ENCODE data around the gene RARB.

RARB gene

DNA sequence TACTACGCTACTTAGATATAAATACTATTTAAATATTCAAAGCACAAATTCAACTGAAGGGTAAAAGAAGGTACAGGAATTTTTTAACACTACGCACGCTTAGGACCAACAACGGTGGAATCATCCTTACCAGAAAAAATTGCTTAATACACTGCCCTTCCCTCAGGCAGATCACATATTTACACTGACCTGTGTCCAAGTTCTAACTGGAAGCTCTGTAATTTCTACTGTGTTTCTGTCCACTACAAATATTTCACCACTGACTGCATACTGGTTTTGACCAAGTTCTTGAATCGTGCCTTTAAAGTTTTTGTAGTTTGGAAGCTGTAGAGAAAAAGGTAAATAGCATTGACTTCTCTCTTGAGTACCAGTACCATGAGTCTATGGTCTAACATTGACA lies 192.4 kb downstream of the RARB start:
- Histone ChIP-seq H3K9me3 (ENCODE audit: insufficient read depth, low read length) (no peaks in the 10 kb centered on the region), H2AFZ (ENCODE audit: low read depth, low read length) (no peak overlapping the region), H3K4me1 (ENCODE audit: low read length) (no peaks in the 10 kb centered on the region), H3K79me2 (ENCODE audit: low read length) (no peaks in the 10 kb centered on the region), H3K4me3 (ENCODE audit: low read length) (no peak overlapping the region), H4K20me1 (ENCODE audit: insufficient read depth, low read length) (no peaks in the 10 kb centered on the region), H3K27me3 (ENCODE audit: low read depth, low read length) (no peaks in the 10 kb centered on the region), H3K36me3 (replicated peaks; ENCODE audit: low read depth, low read length) (peaks cover 36% of the 10 kb centered on the region), H3K27ac (ENCODE audit: low read length) (no peak overlapping the region), H3K4me2 (ENCODE audit: low read length) (no peak overlapping the region), H3K9ac (ENCODE audit: low read length) (no peak overlapping the region)
- TF ChIP-seq, protein P1, sequence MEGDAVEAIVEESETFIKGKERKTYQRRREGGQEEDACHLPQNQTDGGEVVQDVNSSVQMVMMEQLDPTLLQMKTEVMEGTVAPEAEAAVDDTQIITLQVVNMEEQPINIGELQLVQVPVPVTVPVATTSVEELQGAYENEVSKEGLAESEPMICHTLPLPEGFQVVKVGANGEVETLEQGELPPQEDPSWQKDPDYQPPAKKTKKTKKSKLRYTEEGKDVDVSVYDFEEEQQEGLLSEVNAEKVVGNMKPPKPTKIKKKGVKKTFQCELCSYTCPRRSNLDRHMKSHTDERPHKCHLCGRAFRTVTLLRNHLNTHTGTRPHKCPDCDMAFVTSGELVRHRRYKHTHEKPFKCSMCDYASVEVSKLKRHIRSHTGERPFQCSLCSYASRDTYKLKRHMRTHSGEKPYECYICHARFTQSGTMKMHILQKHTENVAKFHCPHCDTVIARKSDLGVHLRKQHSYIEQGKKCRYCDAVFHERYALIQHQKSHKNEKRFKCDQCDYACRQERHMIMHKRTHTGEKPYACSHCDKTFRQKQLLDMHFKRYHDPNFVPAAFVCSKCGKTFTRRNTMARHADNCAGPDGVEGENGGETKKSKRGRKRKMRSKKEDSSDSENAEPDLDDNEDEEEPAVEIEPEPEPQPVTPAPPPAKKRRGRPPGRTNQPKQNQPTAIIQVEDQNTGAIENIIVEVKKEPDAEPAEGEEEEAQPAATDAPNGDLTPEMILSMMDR (IDR thresholded peaks at IDR 0.05; ENCODE audit: low read depth, low read length) = no peak
- no peak for TF ChIP-seq EZH2phosphoT487 (IDR thresholded peaks at IDR 0.05; ENCODE audit: low read depth)

- H3K9ac ChIP-seq (ENCODE audit: low read length) = no peak overlapping the region
- no peaks in the 10 kb centered on the region for H3K79me2 ChIP-seq (ENCODE audit: low read length)
- no peaks in the 10 kb centered on the region for H3K4me1 ChIP-seq (ENCODE audit: low read length)
- H3K4me2 ChIP-seq (ENCODE audit: low read length) = no peak overlapping the region
- no peaks in the 10 kb centered on the region for H3K9me3 ChIP-seq (ENCODE audit: insufficient read depth, low read length)
- TF ChIP-seq, protein P1 (IDR thresholded peaks at IDR 0.05; ENCODE audit: low read depth, low read length) = no peak
- TF ChIP-seq EZH2phosphoT487 (IDR thresholded peaks at IDR 0.05; ENCODE audit: low read depth) = no peak
- H3K27ac ChIP-seq (ENCODE audit: low read length) = no peak overlapping the region
- H2AFZ ChIP-seq (ENCODE audit: low read depth, low read length) = no peak overlapping the region
- H3K27me3 ChIP-seq (ENCODE audit: low read depth, low read length) = no peaks in the 10 kb centered on the region
- H3K4me3 ChIP-seq (ENCODE audit: low read length) = no peak overlapping the region
- peaks cover 40% of the 10 kb centered on the region for H3K36me3 ChIP-seq (replicated peaks; ENCODE audit: low read depth, low read length)
- no peaks in the 10 kb centered on the region for H4K20me1 ChIP-seq (ENCODE audit: insufficient read depth, low read length)
Measured at GRCh38 chr3:25621087-25621486, 193.0 kb downstream of the RARB start.

DNA sequence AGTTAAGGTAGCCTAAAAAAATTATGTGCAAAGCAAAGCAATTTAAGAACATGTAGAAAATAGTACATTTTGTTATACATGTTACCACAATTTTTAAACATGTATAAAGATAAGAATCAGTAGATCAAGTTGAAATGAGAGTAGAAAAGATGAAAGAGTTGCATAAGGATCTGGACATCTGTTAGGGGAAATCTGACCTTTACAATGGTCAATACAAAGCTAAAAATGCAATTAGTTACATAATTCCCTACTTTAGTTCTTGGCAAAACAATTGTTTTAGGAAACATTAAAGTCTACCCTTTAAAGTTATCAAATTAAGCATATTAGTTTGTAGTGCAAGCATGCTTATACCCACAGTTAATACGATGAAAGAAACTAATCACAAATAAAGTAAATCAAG lies 203.9 kb downstream of the RARB start:
- Histone ChIP-seq H4K20me1 (ENCODE audit: insufficient read depth, low read length) (no peaks in the 10 kb centered on the region), H3K36me3 (replicated peaks; ENCODE audit: low read depth, low read length) (peaks cover 37% of the 10 kb centered on the region), H3K9ac (ENCODE audit: low read length) (no peak overlapping the region), H3K27me3 (ENCODE audit: low read depth, low read length) (no peaks in the 10 kb centered on the region), H3K9me3 (ENCODE audit: insufficient read depth, low read length) (no peaks in the 10 kb centered on the region), H2AFZ (ENCODE audit: low read depth, low read length) (no peak overlapping the region), H3K27ac (ENCODE audit: low read length) (no peak overlapping the region), H3K79me2 (ENCODE audit: low read length) (no peaks in the 10 kb centered on the region), H3K4me3 (ENCODE audit: low read length) (no peak overlapping the region), H3K4me1 (ENCODE audit: low read length) (no peaks in the 10 kb centered on the region), H3K4me2 (ENCODE audit: low read length) (no peak overlapping the region)
- TF ChIP-seq, protein P1 (IDR thresholded peaks at IDR 0.05; ENCODE audit: low read depth, low read length) = no peak
- no peak for TF ChIP-seq EZH2phosphoT487 (IDR thresholded peaks at IDR 0.05; ENCODE audit: low read depth)

- Histone ChIP-seq H3K9me3 (ENCODE audit: insufficient read depth, low read length) (no peaks in the 10 kb centered on the region), H2AFZ (ENCODE audit: low read depth, low read length) (no peak overlapping the region), H3K79me2 (ENCODE audit: low read length) (no peaks in the 10 kb centered on the region), H3K9ac (ENCODE audit: low read length) (no peak overlapping the region), H3K27me3 (ENCODE audit: low read depth, low read length) (no peaks in the 10 kb centered on the region), H3K4me3 (ENCODE audit: low read length) (no peak overlapping the region), H3K4me1 (ENCODE audit: low read length) (no peaks in the 10 kb centered on the region), H3K27ac (ENCODE audit: low read length) (no peak overlapping the region), H4K20me1 (ENCODE audit: insufficient read depth, low read length) (no peaks in the 10 kb centered on the region), H3K36me3 (replicated peaks; ENCODE audit: low read depth, low read length) (peaks cover 35% of the 10 kb centered on the region), H3K4me2 (ENCODE audit: low read length) (no peak overlapping the region)
- TF ChIP-seq, protein P1 (IDR thresholded peaks at IDR 0.05; ENCODE audit: low read depth, low read length) = no peak
- TF ChIP-seq EZH2phosphoT487 (IDR thresholded peaks at IDR 0.05; ENCODE audit: low read depth) = no peak
Measured at GRCh38 chr3:25633919-25634318, 205.9 kb downstream of the RARB start.
